H9 (cell line): Measurements from ENCODE around the gene KHSRP. TPM values are rescaled to one million over a fixed set of nuclear protein-coding genes. Genes with fewer than 3 reads are reported as not detected.

ENCODE experiments used
- DNase-seq: peaks from one replicate; pipeline ENCODE4 v3.0.0-alpha.2; 2017
- H2AFZ ChIP-seq: one replicate; pipeline ENCODE4 v1.6.1; 2013; ENCODE audit warnings: mild to moderate bottlenecking, low read length, control low read depth, moderate library complexity
- H2AK5ac ChIP-seq: 2 replicates; pipeline ENCODE4 v1.6.1; 2013; ENCODE audit warnings: low read length, control low read depth, mixed read lengths; ENCODE audit not compliant: insufficient read length
- H2BK120ac ChIP-seq: one replicate; pipeline ENCODE4 v1.6.1; 2013; ENCODE audit warnings: low read depth, mild to moderate bottlenecking, low read length, control low read depth, inconsistent platforms; ENCODE audit not compliant: poor library complexity, severe bottlenecking
- H2BK12ac ChIP-seq: 2 replicates; pipeline ENCODE4 v1.6.1; 2013; ENCODE audit warnings: low read length, control low read depth, mixed read lengths, low read depth; ENCODE audit not compliant: insufficient read length
- H2BK15ac ChIP-seq: 2 replicates; pipeline ENCODE4 v1.6.1; 2013; ENCODE audit warnings: low read depth, low read length, control low read depth
- H2BK20ac ChIP-seq: one replicate; pipeline ENCODE4 v1.6.1; 2013; ENCODE audit warnings: low read depth, mild to moderate bottlenecking, low read length, control low read depth, inconsistent platforms; ENCODE audit not compliant: poor library complexity, severe bottlenecking
- H2BK5ac ChIP-seq: 2 replicates; pipeline ENCODE4 v1.6.1; 2013; ENCODE audit warnings: low read length, control low read depth, mixed read lengths; ENCODE audit not compliant: insufficient read length
- H3K14ac ChIP-seq: 2 replicates; pipeline ENCODE4 v1.6.1; 2013; ENCODE audit warnings: low read length, control low read depth; ENCODE audit not compliant: insufficient read depth
- H3K18ac ChIP-seq: 2 replicates; pipeline ENCODE4 v1.6.1; 2013; ENCODE audit warnings: low read depth, mild to moderate bottlenecking, mixed read lengths, low read length, control low read depth; ENCODE audit not compliant: insufficient read length
- H3K23ac ChIP-seq: 2 replicates; pipeline ENCODE4 v1.6.1; 2013; ENCODE audit warnings: low read length, control low read depth, mixed read lengths, low read depth; ENCODE audit not compliant: insufficient read length
- H3K23me2 ChIP-seq: 2 replicates; pipeline ENCODE4 v1.6.1; 2013; ENCODE audit warnings: low read depth, mild to moderate bottlenecking, mixed read lengths, low read length, control low read depth; ENCODE audit not compliant: insufficient read length, poor library complexity, severe bottlenecking
- H3K27ac ChIP-seq: 2 replicates; pipeline ENCODE4 v1.5.1; 2013; ENCODE audit warnings: low read length, control low read depth, mixed read lengths, low read depth; ENCODE audit not compliant: insufficient read length
- H3K27me3 ChIP-seq: 2 replicates; pipeline ENCODE4 v1.6.1; 2013; ENCODE audit warnings: low read length, control low read depth, inconsistent platforms; ENCODE audit not compliant: insufficient read depth
- H3K4ac ChIP-seq: 2 replicates; pipeline ENCODE4 v1.6.1; 2013; ENCODE audit warnings: low read depth, mild to moderate bottlenecking, control low read depth, inconsistent platforms, low read length, moderate library complexity
- H3K4me1 ChIP-seq: 2 replicates; pipeline ENCODE4 v1.6.1; 2013; ENCODE audit warnings: low read length, control low read depth, inconsistent platforms; ENCODE audit not compliant: insufficient read depth
- H3K4me2 ChIP-seq: 2 replicates; pipeline ENCODE4 v1.6.1; 2013; ENCODE audit warnings: low read length, control low read depth, mixed read lengths; ENCODE audit not compliant: insufficient read length, insufficient read depth
- H3K56ac ChIP-seq: 2 replicates; pipeline ENCODE4 v1.6.1; 2013; ENCODE audit warnings: low read depth, mild to moderate bottlenecking, mixed read lengths, low read length, control low read depth; ENCODE audit not compliant: insufficient read length
- H3K79me1 ChIP-seq: 2 replicates; pipeline ENCODE4 v1.6.1; 2013; ENCODE audit warnings: low read depth, mild to moderate bottlenecking, moderate library complexity, low read length, control low read depth, inconsistent platforms; ENCODE audit not compliant: insufficient read depth, poor library complexity, severe bottlenecking
- H3K79me2 ChIP-seq: 2 replicates; pipeline ENCODE4 v1.6.1; 2013; ENCODE audit warnings: low read length, control low read depth, inconsistent platforms; ENCODE audit not compliant: insufficient read depth
- H3K9ac ChIP-seq: 2 replicates; pipeline ENCODE4 v1.6.1; 2013; ENCODE audit warnings: low read length, control low read depth, mixed read lengths; ENCODE audit not compliant: insufficient read length; ENCODE audit errors: extremely low read depth
- H3K9me3 ChIP-seq: one replicate; pipeline ENCODE4 v1.6.1; 2013; ENCODE audit warnings: low read depth, low read length, inconsistent platforms; ENCODE audit not compliant: control insufficient read depth
- H3T11ph ChIP-seq: one replicate; pipeline ENCODE4 v1.6.1; 2013; ENCODE audit warnings: mild to moderate bottlenecking, low read length, control low read depth, inconsistent platforms
- H4K20me1 ChIP-seq: one replicate; pipeline ENCODE4 v1.6.1; 2013; ENCODE audit not compliant: control insufficient read depth, insufficient read length, insufficient read depth
- H4K5ac ChIP-seq: 2 replicates; pipeline ENCODE4 v1.6.1; 2013; ENCODE audit warnings: low read depth, mild to moderate bottlenecking, mixed read lengths, low read length, control low read depth; ENCODE audit not compliant: insufficient read length
- H4K8ac ChIP-seq: replicated peaks from 2 replicates; pipeline ENCODE4 v1.6.1; 2013; ENCODE audit warnings: low read length, control low read depth, mixed read lengths, low read depth; ENCODE audit not compliant: insufficient read length
- H4K91ac ChIP-seq: 2 replicates; pipeline ENCODE4 v1.6.1; 2013; ENCODE audit warnings: low read depth, mild to moderate bottlenecking, moderate library complexity, mixed read lengths, low read length, control low read depth; ENCODE audit not compliant: insufficient read length
- H3K27ac Mint-ChIP-seq, 3 experiments: 2 replicates in 2 of 3; 3 replicates in 1 of 3; pipeline ENCODE4 v1.8.0; 2020 to 2021; ENCODE audit warnings: mixed read lengths in 3 of 3, mild to moderate bottlenecking in 1 of 3, moderate library complexity in 1 of 3
- H3K27me3 Mint-ChIP-seq: 2 replicates; pipeline ENCODE4 v1.8.0; 2021; ENCODE audit warnings: low read depth, mild to moderate bottlenecking, moderate library complexity, mixed read lengths
- H3K36me3 Mint-ChIP-seq, 3 experiments: 2 replicates in 2 of 3; 3 replicates in 1 of 3; pipeline ENCODE4 v1.8.0; 2020 to 2021; ENCODE audit warnings: low read depth in 3 of 3, mixed read lengths in 3 of 3; ENCODE audit not compliant: insufficient read depth in 1 of 3
- H3K4me1 Mint-ChIP-seq, 2 experiments: 2 replicates each; pipeline ENCODE4 v1.8.0; 2020; ENCODE audit warnings: mixed read lengths in 2 of 2
- H3K4me3 Mint-ChIP-seq, 2 experiments: 2 replicates in 1 of 2; 3 replicates in 1 of 2; pipeline ENCODE4 v1.8.0; 2020 to 2021; ENCODE audit warnings: mild to moderate bottlenecking in 2 of 2, mixed read lengths in 2 of 2, moderate library complexity in 1 of 2
- H3K9me3 Mint-ChIP-seq, 2 experiments: 2 replicates in 1 of 2; 3 replicates in 1 of 2; pipeline ENCODE4 v1.8.0; 2020; ENCODE audit warnings: mild to moderate bottlenecking in 2 of 2, mixed read lengths in 2 of 2, moderate library complexity in 1 of 2
- WGBS: extraction: QIAGEN DNeasy Blood & Tissue Kit; methylation state at CpG from one replicate; pipeline ENCODE4 v1.1.7; 2013; ENCODE audit warnings: missing lambda C conversion rate, low lambda C conversion rate, mixed read lengths; ENCODE audit not compliant: insufficient read length; ENCODE audit errors: extremely low coverage; 5-methylcytosine and 5-hydroxymethylcytosine counted together
- total RNA-seq: library from RNA; stranded (reverse); gene quantifications from 2 replicates; pipeline ENCODE4 v1.2.1, GENCODE V29; 2021
- TF ChIP-seq, protein P1 (sequence below): fragments of 200-600 bp; sonication (generic); conservative IDR thresholded peaks from 3 replicates; pipeline ENCODE4 v1.8.0; 2021; ENCODE audit warnings: antibody characterized with exemption, mild to moderate bottlenecking

Gene KHSRP
- total RNA-seq, 1 experiment from 2014 or later: 602 TPM

DNA sequence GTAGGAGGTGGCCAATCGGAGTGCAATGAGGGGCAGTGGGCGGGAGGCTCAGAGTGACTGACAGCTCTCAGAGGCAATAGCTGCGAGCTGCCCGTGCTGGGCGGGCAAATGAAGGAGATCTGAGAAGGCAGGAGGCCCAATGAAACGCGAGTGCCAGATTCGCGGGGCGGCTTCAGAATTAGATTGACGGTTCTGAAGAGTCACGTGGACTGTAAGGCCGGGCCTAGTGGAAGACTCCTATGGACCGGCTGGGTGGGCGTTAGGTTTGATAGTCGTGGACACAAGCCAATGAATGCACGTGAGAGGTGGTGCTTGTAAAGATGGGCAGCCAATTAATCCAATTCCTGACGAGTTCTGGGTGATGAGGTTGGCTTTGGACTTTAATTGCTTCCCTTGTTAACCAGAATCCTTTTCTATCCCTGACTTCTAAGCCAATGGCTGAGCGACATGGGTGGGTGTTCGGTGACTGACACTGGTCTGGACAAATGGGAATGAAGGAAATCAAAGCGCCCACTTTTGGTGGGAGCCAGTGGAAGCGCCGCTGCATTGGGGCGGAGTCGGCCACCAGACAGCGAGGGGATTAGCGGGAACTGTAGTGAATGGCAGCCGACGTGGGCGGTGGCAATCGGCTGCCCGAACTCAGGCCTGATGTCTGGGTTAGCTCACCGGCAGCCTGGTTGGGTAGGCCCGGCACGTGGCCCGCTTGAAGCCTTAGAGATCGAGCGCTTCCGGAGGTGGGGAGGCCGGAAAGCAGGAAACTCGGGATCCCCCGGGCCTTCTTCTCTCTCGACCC, 524 bp upstream of the KHSRP start:
- Histone ChIP-seq H4K91ac (no peak overlapping the region), H3K56ac (no peak overlapping the region), H3K18ac (peak overlapping the region; percentile 60), H3K9ac (no peak overlapping the region), H2BK120ac (no peak overlapping the region), H3K9me3 (no peaks in the 10 kb centered on the region), H3K79me1 (peaks cover 3% of the 10 kb centered on the region), H2AFZ (no peak overlapping the region), H2BK15ac (no peak overlapping the region), H3K23ac (no peak overlapping the region), H2BK12ac (no peak overlapping the region), H3K27ac (no peak overlapping the region), H3K4ac (no peak overlapping the region), H3K14ac (no peak overlapping the region), H4K8ac (no peak overlapping the region), H3K79me2 (peaks cover 40% of the 10 kb centered on the region), H2BK20ac (no peak overlapping the region), H3T11ph (no peak overlapping the region), H3K4me2 (no peak overlapping the region), H2AK5ac (no peak overlapping the region), H4K20me1 (no peaks in the 10 kb centered on the region), H3K27me3 (no peaks in the 10 kb centered on the region), H3K4me1 (no peaks in the 10 kb centered on the region), H4K5ac (no peak overlapping the region), H2BK5ac (no peak overlapping the region), H3K23me2 (peaks cover 4% of the 10 kb centered on the region)
- peak overlapping the region in 2 of 3 experiments; percentile 51 to 88; a peak in 2 of 7 replicates for H3K27ac Mint-ChIP-seq
- H3K4me3 Mint-ChIP-seq: peak overlapping the region; percentile 68 to 82
- TF ChIP-seq, protein P1, sequence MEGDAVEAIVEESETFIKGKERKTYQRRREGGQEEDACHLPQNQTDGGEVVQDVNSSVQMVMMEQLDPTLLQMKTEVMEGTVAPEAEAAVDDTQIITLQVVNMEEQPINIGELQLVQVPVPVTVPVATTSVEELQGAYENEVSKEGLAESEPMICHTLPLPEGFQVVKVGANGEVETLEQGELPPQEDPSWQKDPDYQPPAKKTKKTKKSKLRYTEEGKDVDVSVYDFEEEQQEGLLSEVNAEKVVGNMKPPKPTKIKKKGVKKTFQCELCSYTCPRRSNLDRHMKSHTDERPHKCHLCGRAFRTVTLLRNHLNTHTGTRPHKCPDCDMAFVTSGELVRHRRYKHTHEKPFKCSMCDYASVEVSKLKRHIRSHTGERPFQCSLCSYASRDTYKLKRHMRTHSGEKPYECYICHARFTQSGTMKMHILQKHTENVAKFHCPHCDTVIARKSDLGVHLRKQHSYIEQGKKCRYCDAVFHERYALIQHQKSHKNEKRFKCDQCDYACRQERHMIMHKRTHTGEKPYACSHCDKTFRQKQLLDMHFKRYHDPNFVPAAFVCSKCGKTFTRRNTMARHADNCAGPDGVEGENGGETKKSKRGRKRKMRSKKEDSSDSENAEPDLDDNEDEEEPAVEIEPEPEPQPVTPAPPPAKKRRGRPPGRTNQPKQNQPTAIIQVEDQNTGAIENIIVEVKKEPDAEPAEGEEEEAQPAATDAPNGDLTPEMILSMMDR: no peak
- peaks cover 21 to 42% (median 36%) of the 10 kb centered on the region in 3 experiments for H3K36me3 Mint-ChIP-seq
- H3K27me3 Mint-ChIP-seq: peaks cover 13% of the 10 kb centered on the region
- DNase-seq: peak; percentile 100
- H3K9me3 Mint-ChIP-seq: peaks cover 6 to 8% of the 10 kb centered on the region in 2 experiments
- WGBS: no CpG with 5 or more reads among the region's 43 CpGs
- H3K4me1 Mint-ChIP-seq: peaks cover 10 to 20% of the 10 kb centered on the region in 2 experiments
